PFSK-1 (cell line): ENCODE data around the gene ITGA8.

Experiments
- FOXP2 ChIP-seq: optimal IDR thresholded peaks from 2 replicates; pipeline ENCODE3; 2011; ENCODE audit warnings: borderline replicate concordance, control low read depth, inconsistent platforms; ENCODE audit not compliant: insufficient read depth; ENCODE audit errors: extremely low read length, extremely low read depth
- POLR2AphosphoS5 ChIP-seq: IDR thresholded peaks from 2 replicates; pipeline ENCODE4 v1.6.1; 2012; ENCODE audit warnings: low read depth, mild to moderate bottlenecking, control low read depth, low read length, moderate library complexity
- REST ChIP-seq, 2 experiments: IDR thresholded peaks; 2 replicates each; pipeline versions ENCODE4 v1.6.1 to v1.8.0; 2011 to 2012; ENCODE audit warnings: low read depth in 2 of 2, low read length in 2 of 2, control low read depth in 1 of 2, inconsistent platforms in 1 of 2, mild to moderate bottlenecking in 1 of 2, moderate library complexity in 1 of 2; ENCODE audit not compliant: insufficient read depth in 1 of 2
- SIN3A ChIP-seq: IDR thresholded peaks from 2 replicates; pipeline ENCODE4 v1.6.1; 2012; ENCODE audit warnings: mild to moderate bottlenecking, low read length, moderate library complexity, borderline replicate concordance; ENCODE audit not compliant: insufficient read depth
- TAF1 ChIP-seq: IDR thresholded peaks from 2 replicates; pipeline ENCODE4 v1.6.1; 2012; ENCODE audit warnings: low read length, control low read depth, borderline replicate concordance; ENCODE audit not compliant: insufficient read depth

- TF ChIP-seq POLR2AphosphoS5 (no peak), FOXP2 (no peak), REST (IDR thresholded peaks at IDR 0.05; ENCODE audit: insufficient read depth in 1 of 2, low read depth in 2 of 2, low read length in 2 of 2) (no peak), TAF1 (no peak), SIN3A (no peak)
These were observed 79.1 kb downstream of the ITGA8 start for GRCh38 chr10:15640536-15641085.
